Measurements from ENCODE around the gene HSPA5.
"Not testable (repeated sequence)": the region's sequence is repeated elsewhere in the genome, so short reads cannot be mapped to it uniquely, and the experiment has no call there.

HSPA5 gene

GRCh38 chr9:125200216-125201047 lies 40.7 kb downstream of the HSPA5 start, which contains the start of gene RABEPK:
Gene RABEPK, plus strand, starts transcription at chr9:125200542. Its CDS starts 2,472 bp downstream, at chr9:125203014.
- Histone ChIP-seq H3K4me1 (ENCODE audit: insufficient read depth, low read length) (peaks cover 15% of the 10 kb centered on the region), H2AFZ (ENCODE audit: low read depth, low read length) (peak within 1 kb of the TSS; percentile 94), H4K20me1 (ENCODE audit: insufficient read depth, low read length) (no peaks in the 10 kb centered on the region), H3K27me3 (ENCODE audit: insufficient read depth, low read length, poor library complexity) (no peaks in the 10 kb centered on the region), H3K36me3 (ENCODE audit: insufficient read depth, low read length) (peaks cover 4% of the 10 kb centered on the region; the same call in 1 of the 2 replicates), H3K4me2 (ENCODE audit: insufficient read depth, low read length) (peak within 1 kb of the TSS; percentile 83), H3K27ac (ENCODE audit: low read length) (peak within 1 kb of the TSS; percentile 87), H3K4me3 (ENCODE audit: low read depth in 1 of 2, low read length in 2 of 2) (peak within 1 kb of the TSS; percentile 58 to 79; a peak in 3 of 4 replicates), H3K79me2 (ENCODE audit: insufficient read depth, low read length) (peaks cover 7% of the 10 kb centered on the region), H3K9ac (ENCODE audit: low read depth, low read length) (peak within 1 kb of the TSS; percentile 70), H3K9me3 (ENCODE audit: insufficient read depth, low read length, severe bottlenecking) (no peaks in the 10 kb centered on the region)
- no peak for TF ChIP-seq EZH2 (IDR thresholded peaks at IDR 0.05; ENCODE audit: borderline replicate concordance, low read depth, low read length, severe bottlenecking)
- TF ChIP-seq, protein P1, sequence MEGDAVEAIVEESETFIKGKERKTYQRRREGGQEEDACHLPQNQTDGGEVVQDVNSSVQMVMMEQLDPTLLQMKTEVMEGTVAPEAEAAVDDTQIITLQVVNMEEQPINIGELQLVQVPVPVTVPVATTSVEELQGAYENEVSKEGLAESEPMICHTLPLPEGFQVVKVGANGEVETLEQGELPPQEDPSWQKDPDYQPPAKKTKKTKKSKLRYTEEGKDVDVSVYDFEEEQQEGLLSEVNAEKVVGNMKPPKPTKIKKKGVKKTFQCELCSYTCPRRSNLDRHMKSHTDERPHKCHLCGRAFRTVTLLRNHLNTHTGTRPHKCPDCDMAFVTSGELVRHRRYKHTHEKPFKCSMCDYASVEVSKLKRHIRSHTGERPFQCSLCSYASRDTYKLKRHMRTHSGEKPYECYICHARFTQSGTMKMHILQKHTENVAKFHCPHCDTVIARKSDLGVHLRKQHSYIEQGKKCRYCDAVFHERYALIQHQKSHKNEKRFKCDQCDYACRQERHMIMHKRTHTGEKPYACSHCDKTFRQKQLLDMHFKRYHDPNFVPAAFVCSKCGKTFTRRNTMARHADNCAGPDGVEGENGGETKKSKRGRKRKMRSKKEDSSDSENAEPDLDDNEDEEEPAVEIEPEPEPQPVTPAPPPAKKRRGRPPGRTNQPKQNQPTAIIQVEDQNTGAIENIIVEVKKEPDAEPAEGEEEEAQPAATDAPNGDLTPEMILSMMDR (IDR thresholded peaks at IDR 0.05; ENCODE audit: borderline replicate concordance, extremely low read depth, low read length, poor library complexity, severe bottlenecking) = no peak
- DNase-seq = peak; percentile 88
- peak; percentile 98 for ATAC-seq (ENCODE audit: insufficient read depth, low read depth)

DNA sequence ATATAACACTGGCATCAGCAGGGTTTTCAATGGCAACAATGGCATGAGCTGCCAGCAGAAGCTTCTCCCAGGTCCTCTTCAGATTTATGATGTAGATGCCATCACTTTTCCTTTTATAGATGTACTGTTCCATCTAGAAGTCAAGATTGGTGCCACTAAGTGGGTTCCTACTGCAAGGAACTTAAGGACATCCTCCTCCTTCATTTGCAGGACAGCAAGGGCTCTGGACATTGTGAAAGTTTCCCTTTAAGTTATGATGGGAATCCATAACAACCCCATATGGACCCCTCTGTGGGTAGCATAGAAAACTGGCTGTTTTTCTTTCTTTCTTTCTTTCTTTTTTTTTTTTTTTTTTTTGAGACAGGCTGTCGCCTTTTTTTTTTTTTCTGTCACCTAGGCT lies 45.6 kb downstream of the HSPA5 start:
- H3K27me3 ChIP-seq (ENCODE audit: insufficient read depth, low read length, poor library complexity); H3K4me2 ChIP-seq (ENCODE audit: insufficient read depth, low read length); H3K27ac ChIP-seq (ENCODE audit: low read length); H3K9me3 ChIP-seq (ENCODE audit: insufficient read depth, low read length, severe bottlenecking); H3K9ac ChIP-seq (ENCODE audit: low read depth, low read length); ATAC-seq (ENCODE audit: insufficient read depth, low read depth); H3K79me2 ChIP-seq (ENCODE audit: insufficient read depth, low read length); H3K36me3 ChIP-seq (ENCODE audit: insufficient read depth, low read length); H2AFZ ChIP-seq (ENCODE audit: low read depth, low read length); DNase-seq; H4K20me1 ChIP-seq (ENCODE audit: insufficient read depth, low read length); H3K4me3 ChIP-seq (ENCODE audit: low read depth in 1 of 2, low read length in 2 of 2): not testable (repeated sequence)
- H3K4me1 ChIP-seq (ENCODE audit: insufficient read depth, low read length) = peaks cover 15% of the 10 kb centered on the region

DNA sequence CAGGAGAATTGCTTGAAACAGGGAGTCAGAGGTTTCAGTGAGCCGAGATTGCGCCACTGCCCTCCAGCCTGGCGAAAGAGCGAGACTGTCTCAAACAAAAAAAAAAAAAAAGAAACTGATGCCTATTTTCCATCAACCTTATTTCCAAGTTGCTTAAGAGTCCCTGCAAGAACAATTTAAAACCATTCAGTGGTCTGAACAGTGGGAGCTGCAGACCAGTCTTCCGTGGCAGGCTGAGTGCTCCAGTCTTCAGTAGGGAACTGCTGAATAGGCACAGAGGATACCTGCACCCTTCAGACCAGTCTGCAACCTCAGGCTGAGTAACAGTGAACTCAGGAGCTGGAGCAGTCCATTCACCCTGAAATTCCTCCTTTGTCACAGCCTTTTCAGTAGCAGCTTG lies 46.7 kb downstream of the HSPA5 start:
- H3K9me3 ChIP-seq (ENCODE audit: insufficient read depth, low read length, severe bottlenecking); H3K27me3 ChIP-seq (ENCODE audit: insufficient read depth, low read length, poor library complexity); H3K4me2 ChIP-seq (ENCODE audit: insufficient read depth, low read length); DNase-seq; H3K27ac ChIP-seq (ENCODE audit: low read length); H3K4me3 ChIP-seq (ENCODE audit: low read depth in 1 of 2, low read length in 2 of 2); H2AFZ ChIP-seq (ENCODE audit: low read depth, low read length); H3K9ac ChIP-seq (ENCODE audit: low read depth, low read length); H4K20me1 ChIP-seq (ENCODE audit: insufficient read depth, low read length); H3K36me3 ChIP-seq (ENCODE audit: insufficient read depth, low read length); ATAC-seq (ENCODE audit: insufficient read depth, low read depth): not testable (repeated sequence)
- Histone ChIP-seq H3K4me1 (ENCODE audit: insufficient read depth, low read length) (peaks cover 16% of the 10 kb centered on the region), H3K79me2 (ENCODE audit: insufficient read depth, low read length) (peaks cover 12% of the 10 kb centered on the region)

GRCh38 chr9:125190361-125190801 lies 50.8 kb downstream of the HSPA5 start:
- H2AFZ ChIP-seq (ENCODE audit: low read depth, low read length) = peak overlapping the region; percentile 93
- peak overlapping the region; percentile 79 for H3K9ac ChIP-seq (ENCODE audit: low read depth, low read length)
- H3K79me2 ChIP-seq (ENCODE audit: insufficient read depth, low read length) = peaks cover 52% of the 10 kb centered on the region
- H3K4me1 ChIP-seq (ENCODE audit: insufficient read depth, low read length) = peaks cover 31% of the 10 kb centered on the region
- H3K36me3 ChIP-seq (ENCODE audit: insufficient read depth, low read length) = peaks cover 2% of the 10 kb centered on the region; the same call in 1 of the 2 replicates
- H4K20me1 ChIP-seq (ENCODE audit: insufficient read depth, low read length) = 0 out of 2 replicates have a peak, but pooled peaks cover 4% of the 10 kb centered on the region
- H3K9me3 ChIP-seq (ENCODE audit: insufficient read depth, low read length, severe bottlenecking) = no peaks in the 10 kb centered on the region
- H3K27ac ChIP-seq (ENCODE audit: low read length) = peak overlapping the region; percentile 79
- DNase-seq (peak; percentile 21), ATAC-seq (ENCODE audit: insufficient read depth, low read depth) (no peak)
- no peaks in the 10 kb centered on the region for H3K27me3 ChIP-seq (ENCODE audit: insufficient read depth, low read length, poor library complexity)
- H3K4me3 ChIP-seq (ENCODE audit: low read depth in 1 of 2, low read length in 2 of 2) = peak overlapping the region; percentile 81 to 95
- H3K4me2 ChIP-seq (ENCODE audit: insufficient read depth, low read length) = peak overlapping the region; percentile 79
- TF ChIP-seq EZH2 (IDR thresholded peaks at IDR 0.05; ENCODE audit: borderline replicate concordance, low read depth, low read length, severe bottlenecking) = no peak
- TF ChIP-seq, protein P1 (IDR thresholded peaks at IDR 0.05; ENCODE audit: borderline replicate concordance, extremely low read depth, low read length, poor library complexity, severe bottlenecking) = no peak
